Measurements from ENCODE around the gene WFDC5. TPM values are rescaled to one million over a fixed set of nuclear protein-coding genes. Genes with fewer than 3 reads are reported as not detected.
A peak's percentile ranks its signal among the peaks of the same experiment; 100 is the strongest.

The WFDC5 gene
- total and polyA plus RNA-seq, 9 of the 15 experiments (the other 6 are each of a cell fraction or from before 2014, with no cell fraction given) = not detected

DNA sequence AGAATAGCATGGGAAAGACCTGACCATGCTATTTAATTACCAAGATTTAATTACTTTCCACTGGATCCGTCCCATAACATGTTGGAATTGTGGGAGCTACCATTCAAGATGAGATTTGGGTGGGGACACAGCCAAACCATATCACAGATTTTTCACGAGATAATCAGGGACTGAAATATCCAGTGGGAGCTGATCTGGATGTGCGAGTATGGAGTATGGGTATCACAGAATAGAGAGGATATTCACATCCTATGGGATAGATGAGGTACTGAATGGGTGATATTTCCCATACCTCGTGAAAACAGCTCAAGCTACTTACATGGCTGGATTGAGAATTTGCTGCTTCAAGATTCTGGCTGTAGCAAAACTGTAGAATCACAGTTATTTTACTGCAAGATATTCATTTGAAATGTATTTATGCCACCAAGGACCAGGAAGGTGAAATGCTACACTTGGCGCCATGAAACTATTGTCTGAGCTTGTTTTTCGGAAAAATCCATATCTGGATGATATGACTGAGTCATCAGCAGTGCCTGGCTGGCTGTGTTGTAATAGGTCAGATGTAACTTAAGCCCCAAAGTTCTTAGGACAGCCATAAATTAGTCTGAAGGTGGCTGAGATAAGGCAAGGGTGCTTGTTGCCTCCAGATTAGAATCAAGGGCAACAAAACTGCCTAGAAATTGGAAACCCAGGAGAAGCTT lies 43.9 kb downstream of the WFDC5 start (continued):
- TF ChIP-seq, protein P1, sequence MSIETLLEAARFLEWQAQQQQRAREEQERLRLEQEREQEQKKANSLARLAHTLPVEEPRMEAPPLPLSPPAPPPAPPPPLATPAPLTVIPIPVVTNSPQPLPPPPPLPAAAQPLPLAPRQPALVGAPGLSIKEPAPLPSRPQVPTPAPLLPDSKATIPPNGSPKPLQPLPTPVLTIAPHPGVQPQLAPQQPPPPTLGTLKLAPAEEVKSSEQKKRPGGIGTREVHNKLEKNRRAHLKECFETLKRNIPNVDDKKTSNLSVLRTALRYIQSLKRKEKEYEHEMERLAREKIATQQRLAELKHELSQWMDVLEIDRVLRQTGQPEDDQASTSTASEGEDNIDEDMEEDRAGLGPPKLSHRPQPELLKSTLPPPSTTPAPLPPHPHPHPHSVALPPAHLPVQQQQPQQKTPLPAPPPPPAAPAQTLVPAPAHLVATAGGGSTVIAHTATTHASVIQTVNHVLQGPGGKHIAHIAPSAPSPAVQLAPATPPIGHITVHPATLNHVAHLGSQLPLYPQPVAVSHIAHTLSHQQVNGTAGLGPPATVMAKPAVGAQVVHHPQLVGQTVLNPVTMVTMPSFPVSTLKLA (conservative IDR thresholded peaks at IDR 0.05) = 0 out of 4 replicates have a peak, but pooled peaks of 1 of the 2 experiments have one; percentile 29
- TF ChIP-seq ZNF133 (CRISPR knock-in tag; IDR thresholded peaks at IDR 0.05) = no peak
- TF ChIP-seq ILK (tag; IDR thresholded peaks at IDR 0.05; ENCODE audit: borderline replicate concordance, low read depth) = no peak
- TF ChIP-seq, protein P2, sequence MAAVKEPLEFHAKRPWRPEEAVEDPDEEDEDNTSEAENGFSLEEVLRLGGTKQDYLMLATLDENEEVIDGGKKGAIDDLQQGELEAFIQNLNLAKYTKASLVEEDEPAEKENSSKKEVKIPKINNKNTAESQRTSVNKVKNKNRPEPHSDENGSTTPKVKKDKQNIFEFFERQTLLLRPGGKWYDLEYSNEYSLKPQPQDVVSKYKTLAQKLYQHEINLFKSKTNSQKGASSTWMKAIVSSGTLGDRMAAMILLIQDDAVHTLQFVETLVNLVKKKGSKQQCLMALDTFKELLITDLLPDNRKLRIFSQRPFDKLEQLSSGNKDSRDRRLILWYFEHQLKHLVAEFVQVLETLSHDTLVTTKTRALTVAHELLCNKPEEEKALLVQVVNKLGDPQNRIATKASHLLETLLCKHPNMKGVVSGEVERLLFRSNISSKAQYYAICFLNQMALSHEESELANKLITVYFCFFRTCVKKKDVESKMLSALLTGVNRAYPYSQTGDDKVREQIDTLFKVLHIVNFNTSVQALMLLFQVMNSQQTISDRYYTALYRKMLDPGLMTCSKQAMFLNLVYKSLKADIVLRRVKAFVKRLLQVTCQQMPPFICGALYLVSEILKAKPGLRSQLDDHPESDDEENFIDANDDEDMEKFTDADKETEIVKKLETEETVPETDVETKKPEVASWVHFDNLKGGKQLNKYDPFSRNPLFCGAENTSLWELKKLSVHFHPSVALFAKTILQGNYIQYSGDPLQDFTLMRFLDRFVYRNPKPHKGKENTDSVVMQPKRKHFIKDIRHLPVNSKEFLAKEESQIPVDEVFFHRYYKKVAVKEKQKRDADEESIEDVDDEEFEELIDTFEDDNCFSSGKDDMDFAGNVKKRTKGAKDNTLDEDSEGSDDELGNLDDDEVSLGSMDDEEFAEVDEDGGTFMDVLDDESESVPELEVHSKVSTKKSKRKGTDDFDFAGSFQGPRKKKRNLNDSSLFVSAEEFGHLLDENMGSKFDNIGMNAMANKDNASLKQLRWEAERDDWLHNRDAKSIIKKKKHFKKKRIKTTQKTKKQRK (IDR thresholded peaks at IDR 0.05; ENCODE audit: borderline replicate concordance, low read depth, low read length) = no peak
- TF ChIP-seq, protein P3, sequence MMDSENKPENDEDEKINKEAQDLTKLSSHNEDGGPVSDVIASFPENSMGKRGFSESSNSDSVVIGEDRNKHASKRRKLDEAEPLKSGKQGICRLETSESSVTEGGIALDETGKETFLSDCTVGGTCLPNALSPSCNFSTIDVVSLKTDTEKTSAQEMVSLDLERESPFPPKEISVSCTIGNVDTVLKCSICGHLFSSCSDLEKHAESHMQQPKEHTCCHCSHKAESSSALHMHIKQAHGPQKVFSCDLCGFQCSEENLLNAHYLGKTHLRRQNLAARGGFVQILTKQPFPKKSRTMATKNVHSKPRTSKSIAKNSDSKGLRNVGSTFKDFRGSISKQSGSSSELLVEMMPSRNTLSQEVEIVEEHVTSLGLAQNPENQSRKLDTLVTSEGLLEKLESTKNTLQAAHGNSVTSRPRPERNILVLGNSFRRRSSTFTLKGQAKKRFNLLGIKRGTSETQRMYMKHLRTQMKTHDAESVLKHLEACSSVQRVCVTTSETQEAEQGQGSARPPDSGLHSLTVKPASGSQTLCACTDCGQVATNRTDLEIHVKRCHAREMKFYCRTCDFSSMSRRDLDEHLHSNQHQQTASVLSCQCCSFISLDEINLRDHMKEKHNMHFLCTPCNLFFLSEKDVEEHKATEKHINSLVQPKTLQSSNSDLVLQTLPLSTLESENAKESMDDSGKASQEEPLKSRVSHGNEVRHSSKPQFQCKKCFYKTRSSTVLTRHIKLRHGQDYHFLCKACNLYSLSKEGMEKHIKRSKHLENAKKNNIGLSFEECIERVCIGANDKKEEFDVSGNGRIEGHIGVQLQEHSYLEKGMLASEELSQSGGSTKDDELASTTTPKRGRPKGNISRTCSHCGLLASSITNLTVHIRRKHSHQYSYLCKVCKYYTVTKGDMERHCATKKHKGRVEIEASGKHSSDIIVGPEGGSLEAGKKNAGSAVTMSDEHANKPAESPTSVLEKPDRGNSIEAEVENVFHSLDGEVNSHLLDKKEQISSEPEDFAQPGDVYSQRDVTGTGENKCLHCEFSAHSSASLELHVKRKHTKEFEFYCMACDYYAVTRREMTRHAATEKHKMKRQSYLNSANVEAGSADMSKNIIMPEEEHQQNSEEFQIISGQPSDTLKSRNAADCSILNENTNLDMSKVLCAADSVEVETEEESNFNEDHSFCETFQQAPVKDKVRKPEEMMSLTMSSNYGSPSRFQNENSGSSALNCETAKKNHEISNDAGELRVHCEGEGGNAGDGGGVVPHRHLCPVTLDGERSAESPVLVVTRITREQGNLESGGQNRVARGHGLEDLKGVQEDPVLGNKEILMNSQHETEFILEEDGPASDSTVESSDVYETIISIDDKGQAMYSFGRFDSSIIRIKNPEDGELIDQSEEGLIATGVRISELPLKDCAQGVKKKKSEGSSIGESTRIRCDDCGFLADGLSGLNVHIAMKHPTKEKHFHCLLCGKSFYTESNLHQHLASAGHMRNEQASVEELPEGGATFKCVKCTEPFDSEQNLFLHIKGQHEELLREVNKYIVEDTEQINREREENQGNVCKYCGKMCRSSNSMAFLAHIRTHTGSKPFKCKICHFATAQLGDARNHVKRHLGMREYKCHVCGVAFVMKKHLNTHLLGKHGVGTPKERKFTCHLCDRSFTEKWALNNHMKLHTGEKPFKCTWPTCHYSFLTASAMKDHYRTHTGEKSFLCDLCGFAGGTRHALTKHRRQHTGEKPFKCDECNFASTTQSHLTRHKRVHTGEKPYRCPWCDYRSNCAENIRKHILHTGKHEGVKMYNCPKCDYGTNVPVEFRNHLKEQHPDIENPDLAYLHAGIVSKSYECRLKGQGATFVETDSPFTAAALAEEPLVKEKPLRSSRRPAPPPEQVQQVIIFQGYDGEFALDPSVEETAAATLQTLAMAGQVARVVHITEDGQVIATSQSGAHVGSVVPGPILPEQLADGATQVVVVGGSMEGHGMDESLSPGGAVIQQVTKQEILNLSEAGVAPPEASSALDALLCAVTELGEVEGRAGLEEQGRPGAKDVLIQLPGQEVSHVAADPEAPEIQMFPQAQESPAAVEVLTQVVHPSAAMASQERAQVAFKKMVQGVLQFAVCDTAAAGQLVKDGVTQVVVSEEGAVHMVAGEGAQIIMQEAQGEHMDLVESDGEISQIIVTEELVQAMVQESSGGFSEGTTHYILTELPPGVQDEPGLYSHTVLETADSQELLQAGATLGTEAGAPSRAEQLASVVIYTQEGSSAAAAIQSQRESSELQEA (IDR thresholded peaks at IDR 0.05; ENCODE audit: low read depth) = no peak
- TF ChIP-seq GTF2A2 (tag; IDR thresholded peaks at IDR 0.05) = no peak
- TF ChIP-seq MEF2A (IDR thresholded peaks at IDR 0.05; ENCODE audit: control insufficient read depth, low read depth, low read length) = no peak
- TF ChIP-seq, protein P4, sequence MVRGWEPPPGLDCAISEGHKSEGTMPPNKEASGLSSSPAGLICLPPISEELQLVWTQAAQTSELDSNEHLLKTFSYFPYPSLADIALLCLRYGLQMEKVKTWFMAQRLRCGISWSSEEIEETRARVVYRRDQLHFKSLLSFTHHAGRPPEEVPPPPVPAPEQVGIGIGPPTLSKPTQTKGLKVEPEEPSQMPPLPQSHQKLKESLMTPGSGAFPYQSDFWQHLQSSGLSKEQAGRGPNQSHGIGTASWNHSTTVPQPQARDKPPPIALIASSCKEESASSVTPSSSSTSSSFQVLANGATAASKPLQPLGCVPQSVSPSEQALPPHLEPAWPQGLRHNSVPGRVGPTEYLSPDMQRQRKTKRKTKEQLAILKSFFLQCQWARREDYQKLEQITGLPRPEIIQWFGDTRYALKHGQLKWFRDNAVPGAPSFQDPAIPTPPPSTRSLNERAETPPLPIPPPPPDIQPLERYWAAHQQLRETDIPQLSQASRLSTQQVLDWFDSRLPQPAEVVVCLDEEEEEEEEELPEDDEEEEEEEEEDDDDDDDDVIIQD (CRISPR knock-in tag; IDR thresholded peaks at IDR 0.05) = no peak
- no peak for TF ChIP-seq ZNF165 (CRISPR knock-in tag; IDR thresholded peaks at IDR 0.05; ENCODE audit: borderline replicate concordance)
- TF ChIP-seq EWSR1 (IDR thresholded peaks at IDR 0.05; ENCODE audit: borderline replicate concordance, low read depth, partially characterized antibody) = no peak
- TF ChIP-seq CCNT2 (IDR thresholded peaks at IDR 0.05; ENCODE audit: borderline replicate concordance, extremely low read depth, insufficient read length, low read depth, low read length) = peak; percentile 52

All from K562 (cell line).